Neural progenitor cell (in vitro differentiated cells): ENCODE measurements around the gene AP4B1. TPM values are rescaled to one million over a fixed set of nuclear protein-coding genes. Genes with fewer than 3 reads are reported as not detected.
"Not testable (repeated sequence)": the region's sequence is repeated elsewhere in the genome, so short reads cannot be mapped to it uniquely, and the experiment has no call there.

ENCODE experiments used
- DNase-seq: peaks from one replicate; pipeline ENCODE4 v3.0.0-alpha.2; 2016; ENCODE audit warnings: low spot score
- H2AFZ ChIP-seq: fragments of 200-600 bp; sonication (generic); replicated peaks from 2 replicates; pipeline ENCODE4 v1.6.1; 2016; ENCODE audit warnings: antibody characterized with exemption
- H3F3A ChIP-seq: fragments of 200-600 bp; sonication (generic); 2 replicates; pipeline ENCODE4 v1.6.1; 2016; ENCODE audit warnings: antibody characterized with exemption, low read depth
- H3K27ac ChIP-seq: fragments of 200-600 bp; sonication (generic); 2 replicates; pipeline ENCODE4 v1.5.1; 2016; ENCODE audit warnings: mild to moderate bottlenecking
- H3K27me3 ChIP-seq: fragments of 200-600 bp; sonication (generic); 2 replicates; pipeline ENCODE4 v1.6.1; 2016; ENCODE audit warnings: mild to moderate bottlenecking, moderate library complexity
- H3K36me3 ChIP-seq: fragments of 200-600 bp; sonication (generic); 2 replicates; pipeline ENCODE4 v1.5.1; 2016
- H3K4me1 ChIP-seq: fragments of 200-600 bp; sonication (generic); 2 replicates; pipeline ENCODE4 v1.6.1; 2016; ENCODE audit warnings: mixed run types
- H3K4me2 ChIP-seq: fragments of 200-600 bp; sonication (generic); 2 replicates; pipeline ENCODE4 v1.6.1; 2016
- H3K4me3 ChIP-seq: fragments of 200-600 bp; sonication (generic); 2 replicates; pipeline ENCODE4 v1.5.1; 2016
- H3K79me2 ChIP-seq: fragments of 200-600 bp; sonication (generic); 2 replicates; pipeline ENCODE4 v1.6.1; 2016; ENCODE audit warnings: low read depth
- H3K9ac ChIP-seq: fragments of 200-600 bp; sonication (generic); 2 replicates; pipeline ENCODE4 v1.6.1; 2016
- H3K9me3 ChIP-seq: fragments of 200-600 bp; sonication (generic); 2 replicates; pipeline ENCODE4 v1.5.1; 2016; ENCODE audit warnings: low read depth
- H4K20me1 ChIP-seq: fragments of 200-600 bp; sonication (generic); 2 replicates; pipeline ENCODE4 v1.6.1; 2016; ENCODE audit warnings: low read depth
- H3K27ac Mint-ChIP-seq: 3 replicates; pipeline ENCODE4 v1.8.0; 2021; ENCODE audit warnings: mixed read lengths
- H3K27me3 Mint-ChIP-seq: 2 replicates; pipeline ENCODE4 v1.8.0; 2022; ENCODE audit warnings: low read depth, mild to moderate bottlenecking, inconsistent platforms, moderate library complexity, mixed read lengths; ENCODE audit not compliant: insufficient read depth
- H3K36me3 Mint-ChIP-seq: 3 replicates; pipeline ENCODE4 v1.8.0; 2021; ENCODE audit warnings: mixed read lengths
- H3K4me1 Mint-ChIP-seq: 3 replicates; pipeline ENCODE4 v1.8.0; 2021; ENCODE audit warnings: mixed read lengths
- H3K4me3 Mint-ChIP-seq: 3 replicates; pipeline ENCODE4 v1.8.0; 2021; ENCODE audit warnings: mild to moderate bottlenecking, moderate library complexity, mixed read lengths
- H3K9me3 Mint-ChIP-seq: 3 replicates; pipeline ENCODE4 v1.8.0; 2020; ENCODE audit warnings: mixed read lengths
- CTCF ChIP-seq: fragments of 200-600 bp; sonication (generic); IDR thresholded peaks from 2 replicates; pipeline ENCODE4 v1.5.1; 2017; ENCODE audit warnings: antibody characterized with exemption, mild to moderate bottlenecking
- EZH2 ChIP-seq: fragments of 200-600 bp; sonication (generic); IDR thresholded peaks from 2 replicates; pipeline ENCODE4 v1.6.1; 2017; ENCODE audit warnings: antibody characterized with exemption, mild to moderate bottlenecking, moderate library complexity
- EZH2phosphoT487 ChIP-seq: fragments of 200-600 bp; sonication (generic); IDR thresholded peaks from 2 replicates; pipeline ENCODE4 v1.6.1; 2017; ENCODE audit warnings: antibody characterized with exemption
- total RNA-seq: library from RNA; depleted of rRNA; stranded (reverse); fragments of >200 nt; gene quantifications from 2 replicates; pipeline ENCODE4 v1.2.3, GENCODE V29; 2015; ENCODE audit warnings: low replicate concordance

AP4B1 gene
- total RNA-seq, 1 donor from 2014 or later = 27.7 TPM

- Mint-ChIP-seq H3K4me3 (no peak overlapping the region), H3K9me3 (peaks cover 2% of the 10 kb centered on the region), H3K27me3 (no peaks in the 10 kb centered on the region), H3K4me1 (no peaks in the 10 kb centered on the region), H3K27ac (no peak overlapping the region), H3K36me3 (no peaks in the 10 kb centered on the region)
- TF ChIP-seq EZH2 (no peak), EZH2phosphoT487 (no peak), CTCF (no peak)
- Histone ChIP-seq H3K36me3 (no peaks in the 10 kb centered on the region), H3K9ac (no peak overlapping the region), H3K4me1 (no peaks in the 10 kb centered on the region), H3K4me3 (no peak overlapping the region), H4K20me1 (no peaks in the 10 kb centered on the region), H3K27ac (no peak overlapping the region), H3K4me2 (no peak overlapping the region), H3K27me3 (no peaks in the 10 kb centered on the region), H3K9me3 (no peaks in the 10 kb centered on the region), H3F3A (no peaks in the 10 kb centered on the region), H3K79me2 (no peaks in the 10 kb centered on the region), H2AFZ (no peak overlapping the region)
- no peak for DNase-seq
Measured at GRCh38 chr1:113856401-113856790, 48.2 kb downstream of the AP4B1 start.

- Histone ChIP-seq H3K27ac (no peak overlapping the region), H3F3A (no peaks in the 10 kb centered on the region), H3K9me3 (no peaks in the 10 kb centered on the region), H4K20me1 (no peaks in the 10 kb centered on the region), H3K4me2 (no peak overlapping the region), H3K4me3 (no peak overlapping the region), H3K9ac (no peak overlapping the region), H3K79me2 (no peaks in the 10 kb centered on the region), H3K36me3 (no peaks in the 10 kb centered on the region), H3K27me3 (no peaks in the 10 kb centered on the region), H2AFZ (no peak overlapping the region), H3K4me1 (no peaks in the 10 kb centered on the region)
- DNase-seq = no peak
- H3K4me3 Mint-ChIP-seq = no peak overlapping the region
- H3K9me3 Mint-ChIP-seq = peaks cover 2% of the 10 kb centered on the region
- H3K36me3 Mint-ChIP-seq = no peaks in the 10 kb centered on the region
- H3K27ac Mint-ChIP-seq = no peak overlapping the region
- H3K4me1 Mint-ChIP-seq = no peaks in the 10 kb centered on the region
- H3K27me3 Mint-ChIP-seq = no peaks in the 10 kb centered on the region
- TF ChIP-seq CTCF (no peak), EZH2phosphoT487 (no peak), EZH2 (no peak)
Measured at GRCh38 chr1:113855630-113856400, 48.8 kb downstream of the AP4B1 start.

GRCh38 chr1:113854234-113854633, 50.4 kb downstream of the AP4B1 start:
- DNase-seq = no peak
- TF ChIP-seq CTCF (no peak), EZH2 (no peak), EZH2phosphoT487 (no peak)
- Histone ChIP-seq H3K36me3 (no peaks in the 10 kb centered on the region), H3F3A (no peaks in the 10 kb centered on the region), H3K4me3 (no peak overlapping the region), H3K79me2 (no peaks in the 10 kb centered on the region), H3K9ac (no peak overlapping the region), H3K27me3 (no peaks in the 10 kb centered on the region), H3K9me3 (no peaks in the 10 kb centered on the region), H3K4me2 (no peak overlapping the region), H3K27ac (no peak overlapping the region), H4K20me1 (no peaks in the 10 kb centered on the region), H2AFZ (no peak overlapping the region), H3K4me1 (no peaks in the 10 kb centered on the region)
- Mint-ChIP-seq H3K4me1 (no peaks in the 10 kb centered on the region), H3K9me3 (peaks cover 2% of the 10 kb centered on the region), H3K27ac (no peak overlapping the region), H3K27me3 (no peaks in the 10 kb centered on the region), H3K36me3 (no peaks in the 10 kb centered on the region), H3K4me3 (no peak overlapping the region)

GRCh38 chr1:113852694-113853093, 51.9 kb downstream of the AP4B1 start:
- H3K9ac ChIP-seq, H4K20me1 ChIP-seq, H3K4me1 ChIP-seq, H3K4me2 ChIP-seq, H3K9me3 Mint-ChIP-seq, H3F3A ChIP-seq, H3K36me3 ChIP-seq, H2AFZ ChIP-seq, H3K27ac Mint-ChIP-seq, H3K4me3 Mint-ChIP-seq, H3K36me3 Mint-ChIP-seq, H3K9me3 ChIP-seq, H3K4me1 Mint-ChIP-seq, DNase-seq, H3K27me3 ChIP-seq, H3K79me2 ChIP-seq, H3K27me3 Mint-ChIP-seq, H3K4me3 ChIP-seq, H3K27ac ChIP-seq: not testable (repeated sequence)
